AML-193 (cell line): ENCODE data around the gene MRPL9.
A peak's percentile ranks its signal among the peaks of the same experiment; 100 is the strongest.

Source experiments
- DNase-seq, 2 experiments: peaks; one replicate each; lab custom pipeline; 2025; lab: John Stamatoyannopoulos, UW

The MRPL9 gene

GRCh38 chr1:151762941-151763921, at the start of gene MRPL9:
Gene MRPL9, minus strand, starts transcription at chr1:151763496. Its CDS starts 17 bp downstream, at chr1:151763479.
- DNase-seq, result peak; percentile 53 to 67

- no peak for DNase-seq
These were observed 47.9 kb upstream of the MRPL9 start for GRCh38 chr1:151811181-151811580.

DNA sequence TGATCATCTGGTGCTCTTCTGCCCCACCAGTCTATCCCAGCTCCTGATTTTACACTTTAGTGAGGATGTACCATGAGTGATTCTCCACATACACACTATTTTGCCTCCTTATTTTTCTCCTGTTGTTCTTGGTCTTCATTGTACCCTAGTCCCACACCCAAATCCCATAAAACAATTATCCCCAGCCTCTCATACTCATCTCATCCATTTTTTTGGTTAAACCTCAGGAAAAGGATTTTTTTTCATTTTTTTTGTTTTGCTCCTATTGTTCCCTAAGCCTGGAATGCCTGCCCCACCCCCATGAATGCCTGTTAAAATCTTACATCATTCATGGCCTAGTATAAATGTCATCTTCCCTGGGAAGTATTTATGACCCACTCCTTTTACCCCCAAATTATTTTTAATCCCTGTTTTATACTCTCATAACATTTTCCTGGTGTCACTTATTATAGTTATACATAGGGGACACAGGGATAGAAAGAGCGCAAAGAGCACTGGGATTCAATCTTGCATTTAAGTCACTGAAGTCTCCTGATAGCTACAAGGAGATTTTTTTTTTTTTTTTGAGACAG, 46.8 kb upstream of the MRPL9 start:
- DNase-seq, result no peak

DNA sequence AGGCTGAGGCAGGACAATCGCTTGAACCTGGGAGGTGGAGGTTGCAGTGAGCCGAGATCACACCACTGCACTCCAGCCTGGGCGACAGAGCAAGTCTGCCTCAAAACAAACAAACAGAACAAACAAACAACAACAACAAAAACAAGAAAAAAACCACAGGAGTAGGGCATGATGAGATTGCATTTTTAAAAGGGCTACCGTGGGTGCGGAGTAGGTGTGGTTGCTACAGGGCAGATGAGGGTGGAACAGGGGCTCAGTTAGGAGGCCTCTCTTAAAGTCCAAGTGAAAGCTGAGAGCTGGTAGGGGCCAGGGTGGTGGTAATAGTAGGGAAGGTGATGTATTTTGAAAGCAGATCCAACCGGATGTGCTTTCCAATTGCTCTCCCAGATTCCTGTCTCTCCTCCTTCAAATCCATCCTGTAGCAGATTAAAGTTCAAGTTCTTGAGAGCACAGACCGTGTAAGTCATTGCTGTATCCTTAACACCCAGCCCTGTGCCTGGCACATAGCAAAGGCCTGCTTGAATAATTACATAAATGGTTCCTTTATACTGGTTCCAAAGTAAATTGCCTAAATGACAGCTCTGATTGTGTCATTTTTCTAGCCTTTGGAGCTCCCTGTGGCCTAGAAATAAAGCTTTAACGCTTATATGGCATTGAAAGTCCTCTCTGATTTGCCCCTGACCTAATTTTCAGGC, 46.1 kb upstream of the MRPL9 start:
- DNase-seq, result no peak

DNA sequence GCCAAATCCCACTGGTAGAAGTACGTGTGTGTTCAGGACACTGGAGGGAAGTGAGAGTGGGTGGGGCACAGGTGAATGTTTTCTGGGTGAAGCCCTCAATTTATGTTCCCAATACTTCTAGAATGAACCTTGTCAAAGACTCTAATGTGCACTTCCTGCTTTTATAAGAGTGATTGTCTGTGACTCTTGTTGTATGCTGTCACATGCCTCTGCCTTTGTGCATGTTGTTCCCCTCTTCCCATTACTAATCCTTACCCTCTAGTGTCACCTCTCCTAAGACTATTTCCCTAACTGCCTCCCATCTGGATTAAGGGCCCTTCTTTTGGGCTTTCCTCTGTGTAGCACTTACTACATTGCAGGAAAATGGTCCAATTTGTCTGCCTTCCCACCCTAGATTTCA, 44.5 kb upstream of the MRPL9 start:
- no peak for DNase-seq

GRCh38 chr1:151807131-151807530, 43.8 kb upstream of the MRPL9 start:
- no peak for DNase-seq

DNA sequence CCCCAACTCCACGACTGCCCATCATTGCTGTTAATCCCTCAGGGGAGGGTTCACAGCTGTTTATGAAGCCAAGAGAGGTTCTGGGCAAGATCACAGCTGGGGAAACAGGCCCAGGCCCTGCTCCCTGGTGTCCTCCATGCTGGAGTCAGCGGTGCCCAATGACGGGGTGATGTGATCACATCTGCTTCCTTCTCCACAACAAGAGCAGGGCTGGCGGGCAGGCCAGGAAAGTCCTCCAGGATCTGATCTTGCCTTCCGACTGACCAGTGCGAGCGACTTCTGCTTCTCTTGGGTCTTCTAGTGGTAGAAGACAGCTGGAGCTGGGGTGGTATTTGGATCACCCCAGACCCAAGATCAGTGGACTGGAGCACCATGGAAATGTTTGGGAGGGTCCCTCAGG, 42.9 kb upstream of the MRPL9 start:
- no peak for DNase-seq

DNA sequence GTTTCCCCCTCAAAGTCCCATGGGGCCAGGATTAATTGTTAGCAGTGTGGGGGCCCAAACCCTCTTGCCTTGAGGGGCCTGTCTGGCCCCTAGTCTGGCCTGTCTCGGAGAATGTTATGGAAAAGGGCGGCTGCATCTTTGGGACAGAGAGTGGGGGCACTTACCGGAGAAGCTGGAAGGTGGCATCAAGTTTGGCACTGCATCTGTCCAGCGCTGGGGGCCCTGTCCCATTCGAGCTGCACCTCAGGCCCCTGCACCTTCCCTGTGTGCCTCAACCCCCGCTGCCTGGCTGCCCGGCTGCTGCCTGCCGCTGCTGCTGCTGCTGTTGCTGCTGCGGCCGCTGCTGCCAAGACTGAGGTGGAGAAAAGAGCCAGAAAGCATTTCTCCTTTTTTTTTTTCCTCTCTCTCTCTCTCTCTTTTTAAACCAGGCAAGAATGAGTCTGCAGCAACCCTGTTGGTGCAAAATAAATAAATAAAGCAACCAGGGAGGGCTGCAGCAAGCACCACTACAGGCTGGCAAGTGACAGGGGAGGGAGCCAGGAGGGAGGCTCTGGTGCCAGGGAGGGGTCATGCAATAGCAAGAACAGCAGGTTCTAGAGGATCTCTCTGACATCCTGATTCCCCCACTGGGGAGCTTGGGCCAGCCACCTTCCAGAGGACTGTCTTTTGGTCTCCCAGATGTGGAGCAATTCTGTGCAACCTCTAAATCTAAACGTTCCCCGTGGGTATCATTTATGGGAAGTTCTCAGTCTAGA, 41.9 kb upstream of the MRPL9 start, which contains the start of gene LINGO4:
LINGO4 (minus strand) TSS at position 354 of the 755 bp plus-strand sequence. CDS start 2,715 bp downstream, outside the sequence.
- DNase-seq, result no peak

DNA sequence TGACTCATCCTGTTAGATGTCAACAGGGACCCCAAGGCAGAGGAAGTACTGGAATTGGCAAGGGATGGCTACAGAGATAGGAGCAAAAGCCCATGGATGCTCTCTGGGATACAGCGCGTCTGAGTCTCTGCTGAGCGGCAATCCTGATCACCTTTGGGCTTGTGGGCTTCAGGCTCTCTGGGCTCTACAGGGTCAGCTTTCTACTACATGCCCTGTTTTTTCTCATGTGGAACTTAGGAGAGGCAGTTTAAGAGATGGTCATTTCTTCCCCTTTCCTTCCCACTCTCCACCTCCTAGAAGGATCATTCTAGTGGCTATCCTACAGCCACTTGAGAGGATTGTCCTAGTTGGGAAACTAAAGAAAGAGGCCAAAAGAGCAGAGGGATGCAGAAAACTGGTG, 40.6 kb upstream of the MRPL9 start:
- DNase-seq, result no peak

DNA sequence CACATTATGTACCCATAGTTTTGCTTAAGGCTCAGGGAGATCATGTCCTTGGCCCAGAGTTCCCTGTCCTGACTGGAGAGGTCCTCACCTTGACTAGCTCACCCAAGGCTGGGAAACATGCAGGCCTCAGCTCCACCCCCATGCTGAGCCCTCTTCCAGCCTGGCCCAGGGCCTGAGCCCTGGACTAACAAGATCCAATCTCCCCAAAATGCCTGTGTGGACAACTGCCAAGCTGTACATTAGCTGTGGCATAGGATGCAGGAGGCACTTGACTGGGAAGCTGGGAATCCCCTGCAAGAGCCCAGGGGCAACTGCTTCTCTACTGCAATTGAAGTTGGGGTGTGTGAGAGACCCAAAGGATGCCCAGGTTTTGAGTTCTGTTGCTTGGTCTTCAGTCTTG, 39.9 kb upstream of the MRPL9 start:
- DNase-seq, result no peak

DNA sequence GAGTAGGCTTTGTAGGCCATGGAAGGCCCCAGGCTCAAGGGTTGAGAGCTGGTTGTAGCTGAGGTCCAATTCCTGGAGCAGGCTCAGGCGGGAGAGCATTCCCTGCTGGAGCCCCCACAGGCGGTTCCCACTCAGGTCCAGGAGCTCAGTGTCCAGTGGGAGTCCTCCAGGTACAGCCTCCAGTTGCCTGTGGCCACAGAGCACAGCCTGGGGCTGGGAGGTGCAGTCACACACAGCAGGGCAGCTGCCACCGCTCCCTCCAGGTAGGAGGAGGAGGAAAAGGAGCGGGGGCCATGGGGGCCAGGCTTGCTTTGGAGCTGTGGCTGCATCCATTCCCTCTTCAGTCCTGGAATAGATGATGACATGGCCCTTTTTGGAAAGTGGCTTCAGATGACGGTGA, 39.1 kb upstream of the MRPL9 start:
- no peak for DNase-seq

- DNase-seq, result no peak
These were observed 38.5 kb upstream of the MRPL9 start for GRCh38 chr1:151801846-151802245.

- no peak for DNase-seq
These were observed 38.1 kb upstream of the MRPL9 start for GRCh38 chr1:151801310-151801820.

- DNase-seq, result no peak
These were observed 37.5 kb upstream of the MRPL9 start for GRCh38 chr1:151800830-151801229.

DNA sequence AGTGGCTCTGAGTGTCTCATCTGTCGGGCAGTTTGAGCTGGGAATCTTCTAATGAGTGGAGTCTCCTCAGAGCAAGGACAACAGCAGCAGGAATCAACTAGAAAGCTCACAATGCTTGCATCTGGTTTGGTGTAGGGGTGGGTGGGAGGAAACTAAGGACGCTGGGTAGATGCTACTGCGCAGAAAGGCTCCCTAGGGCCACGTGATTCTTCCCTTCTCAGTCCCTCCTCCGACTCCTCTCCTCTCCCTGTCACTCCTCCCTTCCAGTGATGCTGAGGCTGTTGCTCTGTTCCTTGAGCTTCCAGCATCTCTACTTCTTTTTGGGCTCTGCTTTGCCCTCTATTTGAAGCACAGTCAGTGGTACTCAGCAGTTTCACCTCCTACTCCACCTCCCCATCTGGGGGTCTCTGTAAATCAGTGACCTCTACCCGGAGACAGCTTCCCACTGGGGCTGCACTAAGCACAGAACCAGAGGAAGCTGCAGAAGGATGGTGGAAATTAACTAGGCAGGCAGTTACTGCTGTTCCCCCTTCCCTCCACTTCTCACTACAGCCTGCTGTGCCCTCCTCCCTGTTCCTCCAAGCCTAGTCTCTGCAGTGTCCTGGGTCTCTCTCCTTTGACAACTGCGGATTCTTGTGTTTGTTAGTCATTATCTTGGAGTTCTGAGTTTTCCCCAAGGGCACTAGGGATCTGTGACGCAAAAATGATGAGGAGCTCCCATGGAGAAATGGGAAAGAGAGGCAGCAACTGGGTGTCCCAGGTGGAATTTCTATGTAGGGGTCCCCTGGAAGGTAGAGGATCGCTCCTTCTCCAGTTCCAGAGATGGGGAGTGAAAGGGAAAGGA, 36.1 kb upstream of the MRPL9 start:
- no peak for DNase-seq

DNA sequence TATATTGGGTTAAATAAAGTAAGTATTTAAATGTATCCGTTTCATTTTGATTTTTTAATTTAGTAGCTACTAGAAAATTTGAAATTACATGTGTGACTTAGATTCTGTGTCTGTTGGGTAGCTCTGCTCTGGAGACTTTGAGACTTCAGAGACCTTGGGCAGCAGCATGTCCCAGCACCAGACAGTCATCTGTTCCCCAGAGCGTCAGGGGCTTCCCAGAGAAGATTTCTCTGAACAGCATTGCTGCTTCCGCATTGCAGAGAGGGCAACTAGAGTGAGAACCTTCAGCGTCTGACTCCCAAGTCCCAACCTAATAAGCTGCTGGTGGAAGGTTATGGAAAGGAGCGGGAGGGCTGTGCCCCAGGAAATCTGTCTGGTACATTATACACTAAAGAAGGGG, 35.3 kb upstream of the MRPL9 start:
- DNase-seq, result no peak

DNA sequence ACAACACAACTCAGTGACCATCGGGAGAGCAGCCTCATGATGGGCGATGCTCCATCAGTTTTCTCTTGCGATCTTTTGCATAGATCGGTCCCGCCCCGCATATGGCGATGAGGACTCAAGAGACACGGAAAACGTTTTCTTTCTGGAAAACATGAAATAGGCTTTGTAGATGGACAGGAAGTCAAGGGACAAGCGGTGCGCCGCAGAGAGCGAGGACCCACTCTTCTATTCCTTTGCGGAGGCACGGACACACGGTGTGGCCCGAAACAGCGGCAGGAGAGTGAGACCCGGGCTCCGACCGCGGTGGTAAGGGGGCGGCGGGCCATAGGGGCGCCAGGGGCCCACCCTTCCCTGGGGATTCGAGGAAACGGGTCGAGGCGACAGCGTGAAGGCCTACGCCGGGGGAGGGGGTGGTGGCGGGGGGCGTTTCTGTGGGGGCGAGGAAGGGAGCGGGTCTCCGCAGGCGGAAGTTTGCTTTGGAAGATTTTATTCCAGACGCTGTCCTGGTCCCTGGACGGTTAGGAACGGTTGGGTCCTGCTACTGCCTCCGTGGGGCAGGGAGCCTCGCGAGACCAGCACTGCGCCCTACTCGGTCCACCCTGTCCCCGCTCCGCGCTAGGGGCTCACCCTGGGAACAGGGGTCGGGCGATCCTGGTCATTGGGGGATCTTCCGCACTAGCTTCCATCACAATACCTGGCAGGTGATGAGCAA, 27.8 kb upstream of the MRPL9 start:
- DNase-seq, result no peak

DNA sequence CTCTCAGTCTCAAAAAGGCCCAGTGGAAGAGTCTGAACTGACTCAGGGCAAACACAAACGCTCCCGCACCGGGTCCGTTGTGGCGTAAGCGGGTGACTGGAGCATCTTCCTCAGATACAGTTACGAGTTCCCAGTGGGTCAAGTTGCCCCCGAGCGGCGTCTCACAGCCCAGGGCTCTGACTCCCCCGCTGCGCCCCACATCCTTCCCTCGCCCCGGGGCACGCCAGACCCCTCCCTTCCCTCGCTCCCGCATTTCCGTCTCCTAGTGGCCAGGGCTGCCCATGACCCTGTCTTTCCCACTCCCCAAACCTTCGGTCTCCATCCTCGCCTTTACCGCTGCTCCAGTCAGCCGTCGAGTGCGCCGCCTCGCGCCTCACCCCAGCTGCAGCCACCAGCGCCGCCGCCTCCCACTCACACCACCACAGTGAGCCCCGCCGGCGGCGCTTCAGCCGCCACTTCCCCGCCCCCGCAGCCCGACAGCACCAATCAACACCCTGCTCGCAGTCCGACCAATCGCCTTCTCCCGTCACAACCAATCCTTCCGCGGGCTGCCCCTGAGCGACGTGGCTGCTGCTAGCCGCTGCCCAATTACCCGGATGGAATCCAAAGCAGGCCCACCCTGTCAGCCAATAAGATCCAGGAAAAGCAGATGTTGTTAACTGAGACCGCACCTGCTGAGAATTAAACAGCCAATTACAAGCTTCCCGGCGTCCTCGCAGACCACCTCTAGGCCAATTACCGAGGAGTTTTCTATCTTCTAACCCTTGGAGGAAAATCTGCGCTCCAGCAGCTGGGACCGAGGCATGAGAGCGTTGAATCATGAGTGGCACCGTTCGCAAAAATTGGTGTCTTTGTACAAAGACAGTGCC, 27.0 kb upstream of the MRPL9 start, which contains the start of gene TDRKH:
TDRKH (minus strand) TSS at position 430 of the 869 bp plus-strand sequence. CDS start 7,478 bp downstream, outside the sequence.
- DNase-seq, result peak; percentile 99

DNA sequence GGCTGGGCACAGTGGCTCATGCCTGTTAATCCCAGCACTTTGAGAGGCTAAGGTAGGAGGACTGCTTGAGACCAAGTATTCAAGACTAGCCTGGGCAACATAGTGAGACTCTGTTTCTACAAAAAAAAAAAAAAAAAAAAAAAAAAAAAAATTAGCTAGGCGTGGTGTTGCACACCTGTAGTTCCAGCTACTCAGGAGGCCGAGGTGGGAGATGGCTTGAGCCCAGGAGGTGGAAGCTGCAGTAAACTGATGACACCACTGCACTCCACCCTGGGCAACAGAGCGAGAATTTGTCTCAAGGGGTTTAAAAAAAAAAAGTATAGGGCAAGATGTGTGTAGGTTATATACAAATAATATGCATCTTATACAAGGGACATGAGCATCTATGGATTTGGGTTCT, 24.4 kb upstream of the MRPL9 start:
- DNase-seq, result no peak
